ENCODE measurements around the gene DGAT2. TPM values are rescaled to one million over a fixed set of nuclear protein-coding genes. Genes with fewer than 3 reads are reported as not detected.

The DGAT2 gene
- total and polyA plus RNA-seq, 4 donors = 57.2 to 152 (median 108) TPM

DNA sequence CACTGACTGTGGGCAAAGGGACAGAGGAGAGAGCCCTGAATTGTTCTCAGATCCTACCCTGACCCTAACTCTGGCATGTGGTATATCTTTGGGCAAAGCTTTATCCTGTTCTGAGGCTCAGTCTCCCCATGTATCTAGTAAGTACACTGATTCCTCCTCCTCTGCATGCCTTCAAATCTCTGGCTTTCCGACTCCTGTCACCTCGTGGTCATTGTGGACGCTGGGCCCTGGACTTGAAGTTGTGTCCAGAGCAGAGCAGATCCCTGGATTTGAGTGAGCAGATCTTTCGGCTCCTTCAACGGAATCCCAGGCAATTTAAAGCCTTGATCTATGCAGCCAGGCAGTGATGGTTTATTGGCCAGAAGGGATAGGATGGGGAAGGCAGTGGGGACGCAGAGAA lies 47.9 kb upstream of the DGAT2 start:
- Histone ChIP-seq H3K9me3 (ENCODE audit: control insufficient read depth in 4 of 4, low read length in 3 of 4) (no peaks in the 10 kb centered on the region), H3K9ac (ENCODE audit: low read depth in 1 of 2, low read length in 2 of 2) (peak overlapping the region in 1 of 2 donors; percentile 80), H3K4me3 (ENCODE audit: low read depth in 1 of 3, low read length in 3 of 3) (peak overlapping the region; percentile 48 to 82 (median 49)), H3K27me3 (ENCODE audit: control insufficient read depth in 4 of 4, insufficient read depth in 4 of 4, low read length in 3 of 4) (no peaks in the 10 kb centered on the region), H3K4me1 (ENCODE audit: control insufficient read depth in 4 of 4, insufficient read depth in 4 of 4, low read length in 3 of 4) (peaks cover 15 to 77% (median 64%) of the 10 kb centered on the region in 4 donors), H3K36me3 (ENCODE audit: control insufficient read depth in 4 of 4, insufficient read depth in 3 of 4, low read depth in 1 of 4, low read length in 3 of 4) (no peaks in the 10 kb centered on the region), H3K27ac (ENCODE audit: low read depth in 1 of 2, low read length in 2 of 2) (peak overlapping the region; percentile 55 to 82)
- 38% methylated on average over 6 of the region's 6 CpGs for WGBS
- DNase-seq (ENCODE audit: low spot score) = no peak
- TF ChIP-seq SP1 (IDR thresholded peaks at IDR 0.05) (no peak), RAD21 (IDR thresholded peaks at IDR 0.05) (no peak), REST (IDR thresholded peaks at IDR 0.05) (no peak)

GRCh38 chr11:75721852-75722668 lies 46.5 kb upstream of the DGAT2 start:
- Histone ChIP-seq H3K27me3 (ENCODE audit: control insufficient read depth in 4 of 4, insufficient read depth in 4 of 4, low read length in 3 of 4) (no peaks in the 10 kb centered on the region), H3K9ac (ENCODE audit: low read depth in 1 of 2, low read length in 2 of 2) (no peak overlapping the region), H3K4me1 (ENCODE audit: control insufficient read depth in 4 of 4, insufficient read depth in 4 of 4, low read length in 3 of 4) (peaks cover 15 to 81% (median 68%) of the 10 kb centered on the region in 4 donors), H3K9me3 (ENCODE audit: control insufficient read depth in 4 of 4, low read length in 3 of 4) (no peaks in the 10 kb centered on the region), H3K27ac (ENCODE audit: low read depth in 1 of 2, low read length in 2 of 2) (peak overlapping the region; percentile 70 to 82), H3K36me3 (ENCODE audit: control insufficient read depth in 4 of 4, insufficient read depth in 3 of 4, low read depth in 1 of 4, low read length in 3 of 4) (peaks cover 0 to under 1% (median 0%) of the 10 kb centered on the region in 4 donors), H3K4me3 (ENCODE audit: low read depth in 1 of 3, low read length in 3 of 3) (peak overlapping the region; percentile 24 to 45 (median 30))
- no peak for DNase-seq (ENCODE audit: low spot score)
- WGBS = 24% methylated on average over 14 of the region's 14 CpGs
- TF ChIP-seq JUND (IDR thresholded peaks at IDR 0.05) (peak in 1 of 2 donors; percentile 26), NR2F2 (IDR thresholded peaks at IDR 0.05) (peak; percentile 82), SP1 (IDR thresholded peaks at IDR 0.05) (peak; percentile 52), REST (IDR thresholded peaks at IDR 0.05) (peak; percentile 13), MAX (IDR thresholded peaks at IDR 0.05) (peak; percentile 72), HNF4A (conservative IDR thresholded peaks at IDR 0.05) (peak; percentile 77 to 89), YY1 (IDR thresholded peaks at IDR 0.05) (peak; percentile 33), RXRA (IDR thresholded peaks at IDR 0.05) (peak; percentile 76 to 79), GABPA (IDR thresholded peaks at IDR 0.05 in 1 of 2, conservative IDR thresholded peaks at IDR 0.05 in 1 of 2) (peak in 1 of 2 donors; percentile 15), FOXA1 (IDR thresholded peaks at IDR 0.05) (no peak)
- TF ChIP-seq, protein P1, sequence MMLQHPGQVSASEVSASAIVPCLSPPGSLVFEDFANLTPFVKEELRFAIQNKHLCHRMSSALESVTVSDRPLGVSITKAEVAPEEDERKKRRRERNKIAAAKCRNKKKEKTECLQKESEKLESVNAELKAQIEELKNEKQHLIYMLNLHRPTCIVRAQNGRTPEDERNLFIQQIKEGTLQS (IDR thresholded peaks at IDR 0.05) = no peak
- TF ChIP-seq, protein P2, sequence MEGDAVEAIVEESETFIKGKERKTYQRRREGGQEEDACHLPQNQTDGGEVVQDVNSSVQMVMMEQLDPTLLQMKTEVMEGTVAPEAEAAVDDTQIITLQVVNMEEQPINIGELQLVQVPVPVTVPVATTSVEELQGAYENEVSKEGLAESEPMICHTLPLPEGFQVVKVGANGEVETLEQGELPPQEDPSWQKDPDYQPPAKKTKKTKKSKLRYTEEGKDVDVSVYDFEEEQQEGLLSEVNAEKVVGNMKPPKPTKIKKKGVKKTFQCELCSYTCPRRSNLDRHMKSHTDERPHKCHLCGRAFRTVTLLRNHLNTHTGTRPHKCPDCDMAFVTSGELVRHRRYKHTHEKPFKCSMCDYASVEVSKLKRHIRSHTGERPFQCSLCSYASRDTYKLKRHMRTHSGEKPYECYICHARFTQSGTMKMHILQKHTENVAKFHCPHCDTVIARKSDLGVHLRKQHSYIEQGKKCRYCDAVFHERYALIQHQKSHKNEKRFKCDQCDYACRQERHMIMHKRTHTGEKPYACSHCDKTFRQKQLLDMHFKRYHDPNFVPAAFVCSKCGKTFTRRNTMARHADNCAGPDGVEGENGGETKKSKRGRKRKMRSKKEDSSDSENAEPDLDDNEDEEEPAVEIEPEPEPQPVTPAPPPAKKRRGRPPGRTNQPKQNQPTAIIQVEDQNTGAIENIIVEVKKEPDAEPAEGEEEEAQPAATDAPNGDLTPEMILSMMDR (IDR thresholded peaks at IDR 0.05; ENCODE audit: low read depth, low read length, missing input control) = no peak

Data from liver (tissue), 9 donors.